Measurements from ENCODE around the gene MT2A. TPM values are rescaled to one million over a fixed set of nuclear protein-coding genes. Genes with fewer than 3 reads are reported as not detected.

The MT2A gene
- total and polyA plus RNA-seq, 2 of the 13 experiments (the other 11 are each of a cell fraction or from before 2014, with no cell fraction given), result 135 to 371 TPM

GRCh38 chr16:56603589-56603988, 4.8 kb upstream of the MT2A start (continued):
- TF ChIP-seq GABPB1 (CRISPR knock-in tag; IDR thresholded peaks at IDR 0.05) (peak; percentile 38; the same call in 1 of the 2 replicates), CEBPB (IDR thresholded peaks at IDR 0.05; ENCODE audit: borderline replicate concordance, low read depth, low read length) (no peak), DDIT3 (CRISPR knock-in tag; IDR thresholded peaks at IDR 0.05) (no peak), ZNF318 (CRISPR knock-in tag; IDR thresholded peaks at IDR 0.05) (no peak), ZZZ3 (CRISPR knock-in tag; IDR thresholded peaks at IDR 0.05; ENCODE audit: borderline replicate concordance) (no peak), SNAPC2 (CRISPR knock-in tag; IDR thresholded peaks at IDR 0.05) (no peak)
- TF ChIP-seq, protein P1, sequence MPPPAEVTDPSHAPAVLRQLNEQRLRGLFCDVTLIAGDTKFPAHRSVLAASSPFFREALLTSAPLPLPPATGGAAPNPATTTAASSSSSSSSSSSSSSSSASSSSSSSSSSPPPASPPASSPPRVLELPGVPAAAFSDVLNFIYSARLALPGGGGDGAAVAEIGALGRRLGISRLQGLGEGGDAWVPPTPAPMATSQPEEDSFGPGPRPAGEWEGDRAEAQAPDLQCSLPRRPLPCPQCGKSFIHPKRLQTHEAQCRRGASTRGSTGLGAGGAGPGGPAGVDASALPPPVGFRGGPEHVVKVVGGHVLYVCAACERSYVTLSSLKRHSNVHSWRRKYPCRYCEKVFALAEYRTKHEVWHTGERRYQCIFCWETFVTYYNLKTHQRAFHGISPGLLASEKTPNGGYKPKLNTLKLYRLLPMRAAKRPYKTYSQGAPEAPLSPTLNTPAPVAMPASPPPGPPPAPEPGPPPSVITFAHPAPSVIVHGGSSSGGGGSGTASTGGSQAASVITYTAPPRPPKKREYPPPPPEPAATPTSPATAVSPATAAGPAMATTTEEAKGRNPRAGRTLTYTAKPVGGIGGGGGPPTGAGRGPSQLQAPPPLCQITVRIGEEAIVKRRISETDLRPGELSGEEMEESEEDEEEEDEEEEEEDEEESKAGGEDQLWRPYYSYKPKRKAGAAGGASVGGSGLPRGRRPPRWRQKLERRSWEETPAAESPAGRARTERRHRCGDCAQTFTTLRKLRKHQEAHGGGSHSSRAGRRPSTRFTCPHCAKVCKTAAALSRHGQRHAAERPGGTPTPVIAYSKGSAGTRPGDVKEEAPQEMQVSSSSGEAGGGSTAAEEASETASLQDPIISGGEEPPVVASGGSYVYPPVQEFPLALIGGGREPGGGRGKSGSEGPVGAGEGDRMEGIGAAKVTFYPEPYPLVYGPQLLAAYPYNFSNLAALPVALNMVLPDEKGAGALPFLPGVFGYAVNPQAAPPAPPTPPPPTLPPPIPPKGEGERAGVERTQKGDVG (CRISPR knock-in tag; IDR thresholded peaks at IDR 0.05; ENCODE audit: borderline replicate concordance), result no peak
- TF ChIP-seq, protein P2, sequence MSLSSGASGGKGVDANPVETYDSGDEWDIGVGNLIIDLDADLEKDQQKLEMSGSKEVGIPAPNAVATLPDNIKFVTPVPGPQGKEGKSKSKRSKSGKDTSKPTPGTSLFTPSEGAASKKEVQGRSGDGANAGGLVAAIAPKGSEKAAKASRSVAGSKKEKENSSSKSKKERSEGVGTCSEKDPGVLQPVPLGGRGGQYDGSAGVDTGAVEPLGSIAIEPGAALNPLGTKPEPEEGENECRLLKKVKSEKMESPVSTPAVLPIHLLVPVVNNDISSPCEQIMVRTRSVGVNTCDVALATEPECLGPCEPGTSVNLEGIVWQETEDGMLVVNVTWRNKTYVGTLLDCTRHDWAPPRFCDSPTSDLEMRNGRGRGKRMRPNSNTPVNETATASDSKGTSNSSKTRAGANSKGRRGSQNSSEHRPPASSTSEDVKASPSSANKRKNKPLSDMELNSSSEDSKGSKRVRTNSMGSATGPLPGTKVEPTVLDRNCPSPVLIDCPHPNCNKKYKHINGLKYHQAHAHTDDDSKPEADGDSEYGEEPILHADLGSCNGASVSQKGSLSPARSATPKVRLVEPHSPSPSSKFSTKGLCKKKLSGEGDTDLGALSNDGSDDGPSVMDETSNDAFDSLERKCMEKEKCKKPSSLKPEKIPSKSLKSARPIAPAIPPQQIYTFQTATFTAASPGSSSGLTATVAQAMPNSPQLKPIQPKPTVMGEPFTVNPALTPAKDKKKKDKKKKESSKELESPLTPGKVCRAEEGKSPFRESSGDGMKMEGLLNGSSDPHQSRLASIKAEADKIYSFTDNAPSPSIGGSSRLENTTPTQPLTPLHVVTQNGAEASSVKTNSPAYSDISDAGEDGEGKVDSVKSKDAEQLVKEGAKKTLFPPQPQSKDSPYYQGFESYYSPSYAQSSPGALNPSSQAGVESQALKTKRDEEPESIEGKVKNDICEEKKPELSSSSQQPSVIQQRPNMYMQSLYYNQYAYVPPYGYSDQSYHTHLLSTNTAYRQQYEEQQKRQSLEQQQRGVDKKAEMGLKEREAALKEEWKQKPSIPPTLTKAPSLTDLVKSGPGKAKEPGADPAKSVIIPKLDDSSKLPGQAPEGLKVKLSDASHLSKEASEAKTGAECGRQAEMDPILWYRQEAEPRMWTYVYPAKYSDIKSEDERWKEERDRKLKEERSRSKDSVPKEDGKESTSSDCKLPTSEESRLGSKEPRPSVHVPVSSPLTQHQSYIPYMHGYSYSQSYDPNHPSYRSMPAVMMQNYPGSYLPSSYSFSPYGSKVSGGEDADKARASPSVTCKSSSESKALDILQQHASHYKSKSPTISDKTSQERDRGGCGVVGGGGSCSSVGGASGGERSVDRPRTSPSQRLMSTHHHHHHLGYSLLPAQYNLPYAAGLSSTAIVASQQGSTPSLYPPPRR (CRISPR knock-in tag; IDR thresholded peaks at IDR 0.05; ENCODE audit: borderline replicate concordance), result no peak
- TF ChIP-seq, protein P3, sequence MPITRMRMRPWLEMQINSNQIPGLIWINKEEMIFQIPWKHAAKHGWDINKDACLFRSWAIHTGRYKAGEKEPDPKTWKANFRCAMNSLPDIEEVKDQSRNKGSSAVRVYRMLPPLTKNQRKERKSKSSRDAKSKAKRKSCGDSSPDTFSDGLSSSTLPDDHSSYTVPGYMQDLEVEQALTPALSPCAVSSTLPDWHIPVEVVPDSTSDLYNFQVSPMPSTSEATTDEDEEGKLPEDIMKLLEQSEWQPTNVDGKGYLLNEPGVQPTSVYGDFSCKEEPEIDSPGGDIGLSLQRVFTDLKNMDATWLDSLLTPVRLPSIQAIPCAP (CRISPR knock-in tag; IDR thresholded peaks at IDR 0.05; ENCODE audit: low read depth), result no peak
